K562 (cell line): ENCODE data around the gene S100P. TPM values are rescaled to one million over a fixed set of nuclear protein-coding genes. Genes with fewer than 3 reads are reported as not detected.
A peak's percentile ranks its signal among the peaks of the same experiment; 100 is the strongest.

Experiments used
- ATAC-seq: fragments of 200-7000 bp; cut with Tn5 transposase; 3 replicates; pipeline ENCODE4 v1.9.1; 2020; ENCODE audit warnings: moderate library complexity
- BruUV-seq: library from RNA; stranded (reverse); fragments of 400-500 nt; replicated peaks from 2 replicates; lab custom pipeline; 2021; lab: Mats Ljungman, UMichigan
- CTCF ChIA-PET: fragments of 300-600 bp; formaldehyde crosslinking; extraction: SDS; loops from one replicate; lab custom pipeline; 2021; ENCODE audit warnings: low intra/inter-chr PET ratio; lab: Yijun Ruan, JAX
- POLR2A ChIA-PET: fragments of 300-600, 350-650 bp; sonication (Branson Sonifier 250); formaldehyde crosslinking; extraction: SDS; loops from one replicate; lab custom pipeline; 2021; ENCODE audit warnings: antibody characterized with exemption, inconsistent platforms; lab: Yijun Ruan, JAX
- DNase-seq, 4 experiments: peaks; one replicate each; pipeline versions ENCODE4 v3.0.0 to v3.0.0-alpha.2; 2011 to 2018; ENCODE audit warnings: low spot score in 3 of 4, mixed read lengths in 3 of 4; ENCODE audit errors: extremely low read depth in 1 of 4
- FAIRE-seq: peaks from 2 replicates; lab custom pipeline; 2011; peaks lifted over from hg19 to GRCh38; lab: Jason Lieb, UNC
- H2AFZ ChIP-seq: 2 replicates; pipeline ENCODE4 v1.6.0; 2011; ENCODE audit warnings: low read depth, low read length, control low read depth, inconsistent platforms
- H3K27ac ChIP-seq: fragments of 200-600 bp; 3 replicates; pipeline ENCODE4 v1.8.0; 2011; ENCODE audit warnings: low read depth, mild to moderate bottlenecking, control low read depth, inconsistent platforms, low read length, moderate library complexity, mixed read lengths; ENCODE audit errors: extremely low read depth
- H3K27me3 ChIP-seq, 2 experiments: fragments of 300-600 bp in 1 of 2; 2 replicates in 1 of 2; 3 replicates in 1 of 2; pipeline versions ENCODE4 v1.6.0 to v1.8.0; 2011; ENCODE audit warnings: inconsistent platforms in 2 of 2, low read length in 2 of 2, mild to moderate bottlenecking in 1 of 2, mixed read lengths in 1 of 2, moderate library complexity in 1 of 2; ENCODE audit not compliant: control insufficient read depth in 2 of 2, insufficient read depth in 2 of 2
- H3K36me3 ChIP-seq: fragments of 300-600 bp; 3 replicates; pipeline ENCODE4 v1.8.0; 2011; ENCODE audit warnings: mild to moderate bottlenecking, low read length, inconsistent platforms; ENCODE audit not compliant: control insufficient read depth, insufficient read depth
- H3K4me1 ChIP-seq, 2 experiments: fragments of 200-600 bp in 1 of 2; replicated peaks in 1 of 2; 2 replicates in 1 of 2; 3 replicates in 1 of 2; pipeline versions ENCODE4 v1.5.1 to v1.8.0; 2011; ENCODE audit warnings: inconsistent platforms in 2 of 2, low read length in 2 of 2, mild to moderate bottlenecking in 1 of 2, mixed read lengths in 1 of 2, moderate library complexity in 1 of 2; ENCODE audit not compliant: control insufficient read depth in 2 of 2, insufficient read depth in 2 of 2
- H3K4me2 ChIP-seq: 2 replicates; pipeline ENCODE4 v1.6.1; 2011; ENCODE audit warnings: low read length, control low read depth, inconsistent platforms, mixed read lengths; ENCODE audit not compliant: insufficient read depth
- H3K4me3 ChIP-seq: fragments of 200-600 bp; sonication (generic), shearing (Covaris generic); 2 replicates; pipeline ENCODE4 v1.5.1; 2016; ENCODE audit warnings: control low read depth, inconsistent platforms
- H3K79me2 ChIP-seq: fragments of 200-600 bp; 3 replicates; pipeline ENCODE4 v1.8.0; 2011; ENCODE audit warnings: low read length, inconsistent platforms; ENCODE audit not compliant: control insufficient read depth, insufficient read depth
- H3K9ac ChIP-seq, 2 experiments: 2 replicates each; pipeline versions ENCODE4 v1.6.0 to v1.6.1; 2011; ENCODE audit warnings: low read depth in 2 of 2, low read length in 2 of 2, control low read depth in 1 of 2, inconsistent platforms in 1 of 2, mild to moderate bottlenecking in 1 of 2, mixed read lengths in 1 of 2; ENCODE audit not compliant: insufficient read depth in 1 of 2
- H3K9me1 ChIP-seq: one replicate; pipeline ENCODE4 v1.6.0; 2011; ENCODE audit warnings: inconsistent platforms, mild to moderate bottlenecking, low read length, moderate library complexity; ENCODE audit not compliant: control insufficient read depth, insufficient read depth
- H3K9me3 ChIP-seq: replicated peaks from 2 replicates; pipeline ENCODE4 v1.5.1; 2011; ENCODE audit warnings: low read depth, low read length, inconsistent platforms; ENCODE audit not compliant: control insufficient read depth, insufficient read depth
- H4K20me1 ChIP-seq: replicated peaks from 2 replicates; pipeline ENCODE4 v1.6.1; 2011; ENCODE audit warnings: low read length, inconsistent platforms, mixed read lengths; ENCODE audit not compliant: control insufficient read depth, insufficient read depth
- C11orf30 ChIP-seq: fragments of 450-650 bp; IDR thresholded peaks from 2 replicates; pipeline ENCODE4 v1.6.1; 2016; ENCODE audit warnings: low read depth, mild to moderate bottlenecking
- CBX3 ChIP-seq, 2 experiments: IDR thresholded peaks; 1 replicate in 1 of 2; 2 replicates in 1 of 2; pipeline ENCODE4 v1.6.1; 2012; ENCODE audit warnings: inconsistent platforms in 2 of 2, low read length in 2 of 2, borderline replicate concordance in 1 of 2, control low read depth in 1 of 2
- ELF2 ChIP-seq: fragments of 250-450 bp; sonication (Bioruptor Pico); IDR thresholded peaks from 2 replicates; pipeline ENCODE4 v1.5.0; 2021; ENCODE audit warnings: mild to moderate bottlenecking
- FOXJ2 ChIP-seq: fragments of 200-800 bp; sonication (Bioruptor generic); IDR thresholded peaks from 2 replicates; pipeline ENCODE4 v1.6.1; 2016; ENCODE audit warnings: missing genetic modification characterization, missing compliant biosample characterization
- HMGN3 ChIP-seq: IDR thresholded peaks from 2 replicates; pipeline ENCODE4 v1.6.1; 2011; ENCODE audit warnings: borderline replicate concordance, low read depth, mild to moderate bottlenecking, mixed read lengths, low read length; ENCODE audit not compliant: insufficient read length; ENCODE audit errors: extremely low read depth
- MED1 ChIP-seq: sonication (generic); formaldehyde crosslinking; IDR thresholded peaks from 2 replicates; pipeline ENCODE4 v1.8.1; 2023; ENCODE audit warnings: missing genetic modification reagents, borderline replicate concordance
- NFYB ChIP-seq: IDR thresholded peaks from 2 replicates; pipeline ENCODE4 v1.6.1; 2011; ENCODE audit warnings: mild to moderate bottlenecking, moderate library complexity; ENCODE audit not compliant: insufficient read length; ENCODE audit errors: extremely low read depth
- SETDB1 ChIP-seq: IDR thresholded peaks from one replicate; pipeline ENCODE4 v1.6.1; 2012; ENCODE audit warnings: low read length, control low read depth, inconsistent platforms
- USF2 ChIP-seq: sonication (generic); formaldehyde crosslinking; IDR thresholded peaks from 2 replicates; pipeline ENCODE4 v1.5.0; 2020; ENCODE audit warnings: missing genetic modification reagents
- ZNF274 ChIP-seq: IDR thresholded peaks from 2 replicates; pipeline ENCODE4 v1.6.1; 2011; ENCODE audit warnings: low read depth, mild to moderate bottlenecking, low read length, moderate library complexity, borderline replicate concordance
- ZNF408 ChIP-seq: fragments of 250-450 bp; sonication (Bioruptor Pico); IDR thresholded peaks from 2 replicates; pipeline ENCODE4 v1.4.0; 2020; ENCODE audit warnings: low read depth, mild to moderate bottlenecking, moderate library complexity
- WGBS: fragments of 100-300 bp; shearing (Covaris generic); methylation state at CpG from one replicate; pipeline ENCODE4 v1.1.6; 2016; ENCODE audit warnings: low coverage, mixed read lengths; ENCODE audit not compliant: insufficient coverage; ENCODE audit errors: missing lambda C conversion rate; 5-methylcytosine and 5-hydroxymethylcytosine counted together
- in situ Hi-C: fragments of 300-500 bp; cut with MboI; formaldehyde crosslinking; loops from 4 replicates; pipeline ENCODE4 v1.15.0; 2018; ENCODE audit warnings: inconsistent platforms, mixed read lengths
- intact Hi-C: fragments of 100-400 bp; cut with micrococcal nuclease; formaldehyde crosslinking; loops from 2 replicates; pipeline ENCODE4 v1.14.2; 2022
- polyA plus RNA-seq, 8 experiments: library from polyadenylated mRNA; depleted of rRNA in 4 of 8; stranded (reverse) in 5 of 8; unstranded in 3 of 8; fragments of >200 nt; fragmentation: Nextera tagmentation in 2 of 8; fragmentation: Illumina TruSeq in 1 of 8; extraction: Ambion mirVana in 2 of 8; extraction: Trizol in 1 of 8; gene quantifications; 2 replicates each; pipeline versions ENCODE4 v1.2.1 to v1.2.3, GENCODE V29; 2011 to 2014; ENCODE audit warnings: inconsistent platforms in 1 of 8, missing spikeins in 1 of 8
- total RNA-seq, 7 experiments: library from RNA; depleted of rRNA in 6 of 7; stranded (reverse); fragments of >200 nt in 6 of 7; fragmentation: Illumina TruSeq in 2 of 7; extraction: Trizol in 2 of 7; gene quantifications; 2 replicates each; pipeline versions ENCODE4 v1.2.1 to v1.2.3, GENCODE V29; 2011 to 2021; ENCODE audit warnings: low replicate concordance in 1 of 7
- TF ChIP-seq, protein P1 (sequence below): sonication (generic); formaldehyde crosslinking; IDR thresholded peaks from 2 replicates; pipeline ENCODE4 v1.9.0; 2022; ENCODE audit warnings: mild to moderate bottlenecking, missing genetic modification reagents

S100P gene
- total and polyA plus RNA-seq, 9 of the 15 experiments (the other 6 are each of a cell fraction or from before 2014, with no cell fraction given), result 4.1 to 23.8 (median 7.5) TPM

- H3K79me2 ChIP-seq, result peaks cover 37% of the 10 kb centered on the region
- peaks cover 22% of the 10 kb centered on the region for H3K36me3 ChIP-seq
- 71% methylated on average over 5 of the region's 5 CpGs for WGBS
- peaks cover 27% of the 10 kb centered on the region for H4K20me1 ChIP-seq
- H3K4me1 ChIP-seq, result peaks cover 12 to 14% of the 10 kb centered on the region in 2 experiments; a peak in 4 of 5 replicates
- TF ChIP-seq MED1 (CRISPR knock-in tag) (no peak), FOXJ2 (tag) (no peak), C11orf30 (no peak), ELF2 (no peak), USF2 (CRISPR knock-in tag) (peak; percentile 59), NFYB (peak; percentile 45), HMGN3 (no peak), CBX3 (IDR thresholded peaks at IDR 0.05; ENCODE audit: borderline replicate concordance in 1 of 2, low read length in 2 of 2) (no peak), SETDB1 (no peak), ZNF408 (no peak), ZNF274 (no peak)
- TF ChIP-seq, protein P1, sequence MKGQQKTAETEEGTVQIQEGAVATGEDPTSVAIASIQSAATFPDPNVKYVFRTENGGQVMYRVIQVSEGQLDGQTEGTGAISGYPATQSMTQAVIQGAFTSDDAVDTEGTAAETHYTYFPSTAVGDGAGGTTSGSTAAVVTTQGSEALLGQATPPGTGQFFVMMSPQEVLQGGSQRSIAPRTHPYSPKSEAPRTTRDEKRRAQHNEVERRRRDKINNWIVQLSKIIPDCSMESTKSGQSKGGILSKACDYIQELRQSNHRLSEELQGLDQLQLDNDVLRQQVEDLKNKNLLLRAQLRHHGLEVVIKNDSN (CRISPR knock-in tag), result peak; percentile 49; the same call in 1 of the 2 replicates
- POLR2A ChIA-PET, result interaction anchor here (0.6 to 5.2 kb wide), 8 partner anchors 11 to 70 kb away, joined by 3 to 40 read pairs (median 4); a partner anchor contains a TSS
- ATAC-seq (no peak), DNase-seq (peak in 2 of 4 experiments; percentile 56 to 57), FAIRE-seq (no peak)
- intact Hi-C loops (loop anchor here (5.0 kb wide), 2 partner anchors 32 to 62 kb away; partner anchors contain the start of gene MRFAP1L1), in situ Hi-C loops (no loop called here)
- no peaks in the 10 kb centered on the region for H3K9me1 ChIP-seq
- no TSS peak for BruUV-seq
- no peak overlapping the region for H2AFZ ChIP-seq
- H3K27me3 ChIP-seq, result no peaks in the 10 kb centered on the region
- no peaks in the 10 kb centered on the region for H3K9me3 ChIP-seq
- no peak overlapping the region for H3K4me3 ChIP-seq
- no peak overlapping the region for H3K27ac ChIP-seq
- H3K4me2 ChIP-seq, result no peak overlapping the region
- no peak overlapping the region for H3K9ac ChIP-seq
- CTCF ChIA-PET, result no interaction called here
Observed at GRCh38 chr4:6644792-6645530, 48.7 kb upstream of the S100P start.
